WTC11 (cell line): ENCODE results near the gene C4BPA. TPM values are rescaled to one million over a fixed set of nuclear protein-coding genes. Genes with fewer than 3 reads are reported as not detected.

ENCODE experiments used
- ATAC-seq: fragments of 200-7000 bp; cut with Tn5 transposase; 2 replicates; pipeline ENCODE4 v1.10.0; 2021; ENCODE audit warnings: mild to moderate bottlenecking, moderate library complexity
- CTCF ChIA-PET: fragments of 300-600 bp; sonication (Branson Sonifier 250); formaldehyde crosslinking; loops from one replicate; lab custom pipeline; 2021; ENCODE audit warnings: antibody characterized with exemption; lab: Charles Lee
- POLR2A ChIA-PET: fragments of 350-600 bp; sonication (Branson Sonifier 250); formaldehyde crosslinking; loops from one replicate; lab custom pipeline; 2021; ENCODE audit warnings: antibody characterized with exemption; lab: Charles Lee
- DNase-seq: peaks from one replicate; pipeline ENCODE4 v3.0.0; 2021; ENCODE audit warnings: low spot score
- H3K27ac Mint-ChIP-seq: 2 replicates; pipeline ENCODE4 v1.8.0; 2021; ENCODE audit warnings: mixed read lengths
- H3K27me3 Mint-ChIP-seq: 2 replicates; pipeline ENCODE4 v1.8.0; 2021; ENCODE audit warnings: low read depth, mild to moderate bottlenecking, moderate library complexity, mixed read lengths
- H3K36me3 Mint-ChIP-seq: 2 replicates; pipeline ENCODE4 v1.8.0; 2021; ENCODE audit warnings: mixed read lengths
- H3K4me1 Mint-ChIP-seq: 2 replicates; pipeline ENCODE4 v1.8.0; 2022; ENCODE audit warnings: mixed read lengths
- H3K4me3 Mint-ChIP-seq: 2 replicates; pipeline ENCODE4 v1.8.0; 2021; ENCODE audit warnings: mild to moderate bottlenecking, moderate library complexity, mixed read lengths
- H3K9me3 Mint-ChIP-seq: 2 replicates; pipeline ENCODE4 v1.8.0; 2021; ENCODE audit warnings: mixed read lengths
- CBFB ChIP-seq: sonication (generic); formaldehyde crosslinking; IDR thresholded peaks from 2 replicates; pipeline ENCODE4 v1.8.1; 2022; ENCODE audit warnings: mild to moderate bottlenecking, low read depth, missing genetic modification reagents
- E2F4 ChIP-seq: sonication (generic); formaldehyde crosslinking; IDR thresholded peaks from 2 replicates; pipeline ENCODE4 v1.8.1; 2022; ENCODE audit warnings: low read depth, mild to moderate bottlenecking, moderate library complexity, missing genetic modification reagents, borderline replicate concordance
- ESRRA ChIP-seq: sonication (generic); formaldehyde crosslinking; IDR thresholded peaks from 2 replicates; pipeline ENCODE4 v1.8.1; 2022; ENCODE audit warnings: mild to moderate bottlenecking, missing genetic modification reagents, borderline replicate concordance
- GABPB1 ChIP-seq: sonication (generic); formaldehyde crosslinking; IDR thresholded peaks from 2 replicates; pipeline ENCODE4 v1.8.1; 2023; ENCODE audit warnings: mild to moderate bottlenecking, missing genetic modification reagents
- KAT7 ChIP-seq: sonication (generic); formaldehyde crosslinking; IDR thresholded peaks from 2 replicates; pipeline ENCODE4 v1.8.1; 2023; ENCODE audit warnings: missing genetic modification reagents, mild to moderate bottlenecking, borderline replicate concordance
- MYBL2 ChIP-seq: sonication (generic); formaldehyde crosslinking; IDR thresholded peaks from 2 replicates; pipeline ENCODE4 v1.8.1; 2023; ENCODE audit warnings: mild to moderate bottlenecking, moderate library complexity, missing genetic modification reagents
- OVOL2 ChIP-seq: fragments of 250-450 bp; sonication (Bioruptor Pico); IDR thresholded peaks from 2 replicates; pipeline ENCODE4 v1.9.0; 2021; ENCODE audit warnings: mild to moderate bottlenecking, borderline replicate concordance
- RORB ChIP-seq: fragments of 250-450 bp; sonication (Bioruptor Pico); IDR thresholded peaks from 2 replicates; pipeline ENCODE4 v1.9.0; 2021; ENCODE audit warnings: mild to moderate bottlenecking
- TP53 ChIP-seq: sonication (generic); formaldehyde crosslinking; IDR thresholded peaks from 2 replicates; pipeline ENCODE4 v1.8.1; 2023; ENCODE audit warnings: mild to moderate bottlenecking, missing genetic modification reagents
- ZNF219 ChIP-seq: sonication (generic); formaldehyde crosslinking; IDR thresholded peaks from 2 replicates; pipeline ENCODE4 v1.8.0; 2023; ENCODE audit warnings: missing genetic modification reagents, mild to moderate bottlenecking, borderline replicate concordance
- ZNF396 ChIP-seq: fragments of 250-450 bp; sonication (Bioruptor Pico); IDR thresholded peaks from 2 replicates; pipeline ENCODE4 v1.8.0; 2021; ENCODE audit warnings: mild to moderate bottlenecking, moderate library complexity, borderline replicate concordance
- total RNA-seq: library from RNA; stranded (reverse); gene quantifications from 3 replicates; pipeline ENCODE4 v1.2.3, GENCODE V29; 2021
- TF ChIP-seq, protein P1 (sequence below): fragments of 250-450 bp; sonication (Bioruptor Pico); conservative IDR thresholded peaks from 2 replicates; pipeline ENCODE4 v1.9.0; 2021; ENCODE audit warnings: mild to moderate bottlenecking
- TF ChIP-seq, protein P2 (sequence below): fragments of 250-450 bp; sonication (Bioruptor Pico); IDR thresholded peaks from 2 replicates; pipeline ENCODE4 v1.9.0; 2021; ENCODE audit warnings: mild to moderate bottlenecking, borderline replicate concordance
- TF ChIP-seq, protein P3 (sequence below): sonication (generic); formaldehyde crosslinking; IDR thresholded peaks from 2 replicates; pipeline ENCODE4 v1.8.1; 2022; ENCODE audit warnings: mild to moderate bottlenecking, missing genetic modification reagents, moderate library complexity, borderline replicate concordance
- TF ChIP-seq, protein P4 (sequence below): sonication (generic); formaldehyde crosslinking; IDR thresholded peaks from 2 replicates; pipeline ENCODE4 v1.8.1; 2023; ENCODE audit warnings: mild to moderate bottlenecking, missing genetic modification reagents, moderate library complexity

Gene C4BPA
- total RNA-seq, 1 experiment from 2014 or later = 0.39 TPM

- TF ChIP-seq E2F4 (CRISPR knock-in tag) (no peak), RORB (CRISPR knock-in tag) (no peak)
- TF ChIP-seq, protein P1, sequence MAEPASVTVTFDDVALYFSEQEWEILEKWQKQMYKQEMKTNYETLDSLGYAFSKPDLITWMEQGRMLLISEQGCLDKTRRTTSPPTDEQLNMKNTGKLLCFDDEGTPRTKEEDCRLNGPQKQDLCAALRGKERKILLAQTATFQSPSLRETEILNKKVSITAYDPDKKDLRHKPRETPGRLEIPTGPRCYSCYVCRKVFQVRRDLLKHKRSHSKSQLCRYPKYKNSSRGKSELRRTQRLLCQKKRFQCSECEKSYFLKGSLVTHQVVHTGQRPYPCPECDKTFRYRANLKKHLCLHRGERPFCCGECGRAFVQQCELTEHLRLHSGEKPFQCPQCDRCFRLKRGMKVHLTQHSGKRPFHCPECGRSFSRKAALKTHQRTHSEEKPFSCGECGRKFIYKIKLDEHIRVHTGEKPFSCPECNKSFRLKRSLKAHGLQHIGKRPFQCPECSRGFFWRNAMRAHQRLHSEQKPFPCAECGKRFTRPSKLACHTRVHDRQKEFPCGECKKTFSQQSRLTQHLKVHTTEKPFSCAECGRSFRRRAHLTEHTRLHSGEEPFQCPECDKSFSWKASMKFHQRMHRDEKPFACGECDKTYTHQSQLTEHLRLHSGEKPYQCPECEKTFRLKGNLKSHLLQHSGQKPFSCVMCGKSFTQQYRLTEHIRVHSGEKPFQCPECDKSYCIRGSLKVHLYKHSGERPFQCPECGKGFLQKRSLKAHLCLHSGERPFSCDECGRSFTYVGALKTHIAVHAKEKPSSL (CRISPR knock-in tag) = no peak
- TF ChIP-seq, protein P2, sequence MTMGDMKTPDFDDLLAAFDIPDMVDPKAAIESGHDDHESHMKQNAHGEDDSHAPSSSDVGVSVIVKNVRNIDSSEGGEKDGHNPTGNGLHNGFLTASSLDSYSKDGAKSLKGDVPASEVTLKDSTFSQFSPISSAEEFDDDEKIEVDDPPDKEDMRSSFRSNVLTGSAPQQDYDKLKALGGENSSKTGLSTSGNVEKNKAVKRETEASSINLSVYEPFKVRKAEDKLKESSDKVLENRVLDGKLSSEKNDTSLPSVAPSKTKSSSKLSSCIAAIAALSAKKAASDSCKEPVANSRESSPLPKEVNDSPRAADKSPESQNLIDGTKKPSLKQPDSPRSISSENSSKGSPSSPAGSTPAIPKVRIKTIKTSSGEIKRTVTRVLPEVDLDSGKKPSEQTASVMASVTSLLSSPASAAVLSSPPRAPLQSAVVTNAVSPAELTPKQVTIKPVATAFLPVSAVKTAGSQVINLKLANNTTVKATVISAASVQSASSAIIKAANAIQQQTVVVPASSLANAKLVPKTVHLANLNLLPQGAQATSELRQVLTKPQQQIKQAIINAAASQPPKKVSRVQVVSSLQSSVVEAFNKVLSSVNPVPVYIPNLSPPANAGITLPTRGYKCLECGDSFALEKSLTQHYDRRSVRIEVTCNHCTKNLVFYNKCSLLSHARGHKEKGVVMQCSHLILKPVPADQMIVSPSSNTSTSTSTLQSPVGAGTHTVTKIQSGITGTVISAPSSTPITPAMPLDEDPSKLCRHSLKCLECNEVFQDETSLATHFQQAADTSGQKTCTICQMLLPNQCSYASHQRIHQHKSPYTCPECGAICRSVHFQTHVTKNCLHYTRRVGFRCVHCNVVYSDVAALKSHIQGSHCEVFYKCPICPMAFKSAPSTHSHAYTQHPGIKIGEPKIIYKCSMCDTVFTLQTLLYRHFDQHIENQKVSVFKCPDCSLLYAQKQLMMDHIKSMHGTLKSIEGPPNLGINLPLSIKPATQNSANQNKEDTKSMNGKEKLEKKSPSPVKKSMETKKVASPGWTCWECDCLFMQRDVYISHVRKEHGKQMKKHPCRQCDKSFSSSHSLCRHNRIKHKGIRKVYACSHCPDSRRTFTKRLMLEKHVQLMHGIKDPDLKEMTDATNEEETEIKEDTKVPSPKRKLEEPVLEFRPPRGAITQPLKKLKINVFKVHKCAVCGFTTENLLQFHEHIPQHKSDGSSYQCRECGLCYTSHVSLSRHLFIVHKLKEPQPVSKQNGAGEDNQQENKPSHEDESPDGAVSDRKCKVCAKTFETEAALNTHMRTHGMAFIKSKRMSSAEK (CRISPR knock-in tag) = no peak
Measured at GRCh38 chr1:207139616-207140015, 35.6 kb downstream of the C4BPA start (continued).

- no peaks in the 10 kb centered on the region for H3K27me3 Mint-ChIP-seq
- no peaks in the 10 kb centered on the region for H3K4me1 Mint-ChIP-seq
- ATAC-seq = no peak
- ChIA-PET POLR2A (no interaction called here), CTCF (no interaction called here)
- H3K4me3 Mint-ChIP-seq = no peak overlapping the region
- no peaks in the 10 kb centered on the region for H3K36me3 Mint-ChIP-seq
- DNase-seq = no peak
- no peak overlapping the region for H3K27ac Mint-ChIP-seq
- TF ChIP-seq, protein P3, sequence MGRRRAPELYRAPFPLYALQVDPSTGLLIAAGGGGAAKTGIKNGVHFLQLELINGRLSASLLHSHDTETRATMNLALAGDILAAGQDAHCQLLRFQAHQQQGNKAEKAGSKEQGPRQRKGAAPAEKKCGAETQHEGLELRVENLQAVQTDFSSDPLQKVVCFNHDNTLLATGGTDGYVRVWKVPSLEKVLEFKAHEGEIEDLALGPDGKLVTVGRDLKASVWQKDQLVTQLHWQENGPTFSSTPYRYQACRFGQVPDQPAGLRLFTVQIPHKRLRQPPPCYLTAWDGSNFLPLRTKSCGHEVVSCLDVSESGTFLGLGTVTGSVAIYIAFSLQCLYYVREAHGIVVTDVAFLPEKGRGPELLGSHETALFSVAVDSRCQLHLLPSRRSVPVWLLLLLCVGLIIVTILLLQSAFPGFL (CRISPR knock-in tag) = no peak
- TF ChIP-seq, protein P1 (CRISPR knock-in tag) = no peak
- TF ChIP-seq OVOL2 (no peak), KAT7 (CRISPR knock-in tag) (no peak), ZNF396 (CRISPR knock-in tag) (no peak), TP53 (no peak)
- H3K9me3 Mint-ChIP-seq = peaks cover 3% of the 10 kb centered on the region; the same call in 1 of the 2 replicates
Measured at GRCh38 chr1:207140536-207140935, 36.5 kb downstream of the C4BPA start.

- H3K4me3 Mint-ChIP-seq = no peak overlapping the region
- no peaks in the 10 kb centered on the region for H3K36me3 Mint-ChIP-seq
- H3K4me1 Mint-ChIP-seq = no peaks in the 10 kb centered on the region
- no peak overlapping the region for H3K27ac Mint-ChIP-seq
- H3K9me3 Mint-ChIP-seq = peaks cover 3% of the 10 kb centered on the region; the same call in 1 of the 2 replicates
- ATAC-seq (no peak), DNase-seq (no peak)
- CTCF ChIA-PET = no interaction called here
- H3K27me3 Mint-ChIP-seq = no peaks in the 10 kb centered on the region; the same call in 1 of the 2 replicates
- POLR2A ChIA-PET = no interaction called here
- TF ChIP-seq, protein P2 (CRISPR knock-in tag) = no peak
- TF ChIP-seq ESRRA (CRISPR knock-in tag) = no peak
- TF ChIP-seq GABPB1 (CRISPR knock-in tag) = no peak
- no peak for TF ChIP-seq RORB (CRISPR knock-in tag)
- TF ChIP-seq CBFB (CRISPR knock-in tag) = no peak
- no peak for TF ChIP-seq MYBL2
- TF ChIP-seq ZNF219 (CRISPR knock-in tag) = no peak
- TF ChIP-seq, protein P4, sequence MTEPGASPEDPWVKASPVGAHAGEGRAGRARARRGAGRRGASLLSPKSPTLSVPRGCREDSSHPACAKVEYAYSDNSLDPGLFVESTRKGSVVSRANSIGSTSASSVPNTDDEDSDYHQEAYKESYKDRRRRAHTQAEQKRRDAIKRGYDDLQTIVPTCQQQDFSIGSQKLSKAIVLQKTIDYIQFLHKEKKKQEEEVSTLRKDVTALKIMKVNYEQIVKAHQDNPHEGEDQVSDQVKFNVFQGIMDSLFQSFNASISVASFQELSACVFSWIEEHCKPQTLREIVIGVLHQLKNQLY (CRISPR knock-in tag) = no peak
Measured at GRCh38 chr1:207145401-207146058, 41.5 kb downstream of the C4BPA start.
